NCI-H82 (cell line): Measurements from ENCODE around the gene UBFD1.
"Not testable (repeated sequence)": the region's sequence is repeated elsewhere in the genome, so short reads cannot be mapped to it uniquely, and the experiment has no call there.

ENCODE experiments used
- DNase-seq: peaks from one replicate; lab custom pipeline; 2025; lab: John Stamatoyannopoulos, UW

The UBFD1 gene

DNA sequence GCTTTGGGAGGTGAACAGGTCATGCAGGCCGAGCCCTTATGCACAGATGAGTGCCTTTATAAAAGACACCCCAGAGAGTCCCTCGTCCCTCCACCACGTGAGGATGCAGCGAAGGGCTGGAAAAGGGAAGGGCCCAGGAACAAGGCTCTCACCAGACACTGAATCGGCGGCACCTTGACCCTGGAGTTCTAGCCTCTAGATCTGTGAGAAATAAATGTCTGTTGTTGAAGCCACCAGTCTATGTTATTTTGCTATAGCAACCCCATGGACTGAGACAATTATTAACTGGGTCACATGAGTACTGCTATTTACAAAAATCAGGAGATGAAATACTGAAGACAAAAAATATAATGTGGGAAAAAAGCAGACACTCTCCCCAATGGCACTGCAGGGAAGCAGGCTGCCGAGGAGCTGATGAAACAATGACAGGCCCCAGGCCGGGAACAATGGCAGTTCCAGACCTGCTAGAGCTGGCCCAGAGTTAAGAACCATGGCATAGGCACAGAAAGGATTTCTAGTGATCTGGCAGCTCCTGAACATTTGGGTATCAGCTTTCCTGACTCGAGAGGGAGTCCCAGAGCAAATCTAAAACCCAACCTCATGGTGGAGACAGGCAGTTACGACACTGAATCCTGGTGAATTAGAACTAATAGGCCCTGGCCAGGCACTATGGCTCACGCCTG, 29.4 kb upstream of the UBFD1 start:
- DNase-seq: no peak

DNA sequence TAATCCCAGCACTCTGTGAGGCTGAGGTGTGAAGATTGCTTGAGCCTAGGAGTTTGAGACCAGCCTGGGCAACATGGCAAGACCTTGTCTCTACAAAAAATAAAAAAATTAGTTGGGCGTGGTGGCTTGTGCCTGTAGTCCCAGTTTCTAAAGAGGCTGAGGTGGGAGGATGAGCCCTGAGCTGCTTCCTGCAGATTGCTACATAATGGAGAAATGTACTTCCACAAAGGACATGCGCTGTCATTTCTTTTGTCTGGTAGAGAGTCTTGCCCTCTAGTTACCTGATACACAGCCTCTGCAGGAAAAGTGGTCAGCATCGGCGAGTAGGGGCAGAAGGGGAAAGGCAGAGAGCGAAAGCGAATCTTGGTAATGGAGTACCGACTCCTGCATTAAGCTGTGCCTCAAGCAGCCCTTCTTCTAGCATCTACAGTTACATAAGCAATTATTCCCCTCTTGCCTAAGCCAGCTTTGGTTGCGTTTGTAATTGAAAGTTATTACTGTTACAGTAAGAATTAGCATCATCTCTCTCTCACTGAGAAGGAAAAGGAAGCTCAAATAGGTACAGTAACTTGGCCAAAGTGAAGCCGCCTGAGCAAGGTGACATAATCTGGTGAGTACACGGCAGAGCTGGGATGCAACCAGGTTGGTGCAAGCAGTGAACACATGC, 28.8 kb upstream of the UBFD1 start:
- no peak for DNase-seq

DNA sequence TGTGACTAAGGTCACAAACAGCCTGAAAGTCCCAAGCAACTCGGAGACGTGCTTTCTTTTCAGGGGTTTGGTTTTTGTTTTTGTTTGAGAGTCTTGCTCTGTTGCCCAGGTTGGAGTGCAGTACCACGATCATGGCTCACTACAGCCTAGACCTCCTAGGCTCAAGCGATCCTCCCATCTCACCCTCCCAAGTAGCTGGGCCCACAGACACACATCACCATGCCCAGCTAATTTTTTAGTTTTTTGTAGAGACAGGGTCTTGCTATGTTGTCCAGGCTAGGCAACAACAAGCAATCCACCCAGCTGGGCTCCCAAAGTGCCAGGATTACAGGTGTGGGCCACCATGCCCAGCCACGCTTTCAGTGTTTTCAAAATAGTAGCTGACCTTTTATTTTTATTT, 27.5 kb upstream of the UBFD1 start:
- no peak for DNase-seq

- DNase-seq: no peak
Measured at GRCh38 chr16:23532448-23532847, 25.1 kb upstream of the UBFD1 start.

DNA sequence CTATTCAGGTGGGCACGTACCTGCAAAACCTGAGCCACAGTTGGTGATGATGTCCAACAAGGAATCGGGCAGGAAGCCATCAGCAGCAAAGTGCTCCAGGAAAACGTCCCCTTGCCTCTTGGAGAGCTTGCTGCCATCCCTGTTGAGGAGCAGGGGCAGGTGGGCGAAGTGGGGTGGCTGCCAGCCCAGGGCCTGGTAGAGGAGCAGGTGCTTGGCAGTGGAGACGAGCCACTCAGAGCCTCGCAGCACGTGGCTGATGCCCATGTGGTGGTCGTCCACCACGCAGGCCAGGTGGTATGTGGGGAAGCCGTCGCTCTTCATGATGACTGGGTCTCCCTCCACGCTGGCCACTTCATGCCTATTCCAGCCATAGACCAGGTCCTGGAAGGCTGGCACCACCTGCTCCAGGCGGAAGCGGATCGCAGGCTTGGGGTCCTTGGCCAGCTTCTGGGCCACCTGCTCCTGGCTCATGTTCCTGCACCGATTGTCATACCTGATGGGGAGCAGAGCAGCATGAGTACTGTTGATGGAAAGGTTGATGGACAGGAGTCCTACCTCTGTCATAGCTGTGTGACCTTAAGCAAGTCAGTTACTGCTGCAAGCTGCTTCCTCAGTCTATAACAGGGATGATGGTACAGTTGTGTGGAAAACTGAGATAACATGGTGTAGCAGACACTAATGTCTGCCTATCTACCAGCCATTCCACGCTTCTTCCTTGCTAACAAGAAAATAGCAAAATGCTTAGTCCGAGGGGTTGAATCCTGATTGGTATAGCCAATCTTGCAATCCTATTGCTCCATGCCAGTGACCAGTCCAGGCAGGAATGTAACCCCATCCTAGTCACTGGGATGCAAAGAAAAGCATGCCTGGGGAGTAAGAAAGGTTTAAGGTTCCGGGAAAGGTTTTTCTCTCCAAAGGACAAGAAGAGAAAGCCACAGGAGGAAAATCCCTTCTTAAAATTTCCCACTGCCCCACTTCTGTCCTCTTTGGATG, 22.4 kb upstream of the UBFD1 start:
- no peak for DNase-seq

GRCh38 chr16:23535901-23536300, 21.6 kb upstream of the UBFD1 start:
- no peak for DNase-seq

DNA sequence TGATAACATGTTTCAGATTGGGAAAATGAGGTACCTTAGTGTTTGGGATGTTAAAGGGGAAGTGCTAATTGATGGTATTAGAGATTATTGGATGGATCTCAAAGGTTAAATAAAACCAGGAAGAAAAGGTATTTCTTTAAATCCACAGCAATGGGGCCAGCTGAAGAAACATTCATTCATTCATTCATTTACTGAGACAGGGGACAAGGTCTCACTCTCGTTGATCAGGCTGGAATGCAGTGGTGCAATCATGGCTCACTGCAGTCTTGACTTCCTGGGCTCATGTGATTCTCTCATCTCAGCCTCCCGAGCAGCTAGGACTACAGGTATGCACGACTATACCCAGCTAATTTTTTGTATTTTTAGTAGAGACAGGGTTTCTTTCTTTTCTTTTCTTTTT, 20.1 kb upstream of the UBFD1 start:
- no peak for DNase-seq

- DNase-seq: no peak
Measured at GRCh38 chr16:23538919-23539278, 18.6 kb upstream of the UBFD1 start.

GRCh38 chr16:23539984-23540816, 17.3 kb upstream of the UBFD1 start:
- DNase-seq: no peak

GRCh38 chr16:23540817-23541178, 16.7 kb upstream of the UBFD1 start:
- not testable (repeated sequence) for DNase-seq

- no peak for DNase-seq
Measured at GRCh38 chr16:23544436-23544835, 13.1 kb upstream of the UBFD1 start.

DNA sequence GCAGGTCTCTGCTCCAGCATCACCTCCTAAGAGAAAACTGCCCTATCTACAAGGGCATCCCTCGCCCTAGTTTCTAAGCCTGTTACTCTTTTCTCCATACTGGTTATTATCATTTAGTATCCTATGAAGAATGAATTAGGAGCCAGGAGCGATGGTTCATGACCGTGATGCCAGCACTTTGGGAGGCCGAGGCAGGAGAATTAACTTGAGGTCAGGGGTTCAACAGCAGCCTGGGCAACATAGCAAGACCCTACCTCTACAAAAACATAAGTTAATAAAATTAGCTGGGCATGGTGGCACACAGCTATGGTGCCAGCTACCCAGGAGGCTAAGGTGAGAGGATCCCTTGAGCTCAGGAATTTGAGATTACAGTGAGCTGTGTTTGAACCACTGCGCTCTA, 7.6 kb upstream of the UBFD1 start:
- DNase-seq: no peak

GRCh38 chr16:23552161-23552560, 5.4 kb upstream of the UBFD1 start:
- no peak for DNase-seq

GRCh38 chr16:23554536-23554935, 3.0 kb upstream of the UBFD1 start:
- DNase-seq: no peak

- DNase-seq: peak; percentile 22
Measured at GRCh38 chr16:23557779-23558702, 514 bp downstream of the UBFD1 start.

- no peak for DNase-seq
Measured at GRCh38 chr16:23561586-23561985, 4.1 kb downstream of the UBFD1 start.

DNA sequence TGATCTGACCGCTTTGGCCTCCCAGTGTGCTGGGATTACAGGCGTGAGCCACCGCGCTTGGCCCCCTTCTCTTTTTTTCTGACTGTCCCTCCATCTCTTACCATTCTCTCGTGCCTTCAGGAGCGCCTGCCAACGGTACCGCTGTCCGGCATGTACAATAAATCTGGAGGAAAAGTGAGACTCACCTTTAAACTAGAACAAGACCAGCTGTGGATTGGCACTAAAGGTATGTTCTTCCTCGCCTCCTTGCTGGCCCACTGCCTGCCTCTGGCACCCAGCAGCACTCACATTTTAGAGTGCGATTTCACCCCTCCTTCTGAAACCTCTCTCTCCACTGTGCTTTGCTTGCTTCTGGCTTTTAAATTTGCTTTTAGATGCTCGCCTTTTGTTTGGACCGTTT, 5.0 kb downstream of the UBFD1 start:
- no peak for DNase-seq

DNA sequence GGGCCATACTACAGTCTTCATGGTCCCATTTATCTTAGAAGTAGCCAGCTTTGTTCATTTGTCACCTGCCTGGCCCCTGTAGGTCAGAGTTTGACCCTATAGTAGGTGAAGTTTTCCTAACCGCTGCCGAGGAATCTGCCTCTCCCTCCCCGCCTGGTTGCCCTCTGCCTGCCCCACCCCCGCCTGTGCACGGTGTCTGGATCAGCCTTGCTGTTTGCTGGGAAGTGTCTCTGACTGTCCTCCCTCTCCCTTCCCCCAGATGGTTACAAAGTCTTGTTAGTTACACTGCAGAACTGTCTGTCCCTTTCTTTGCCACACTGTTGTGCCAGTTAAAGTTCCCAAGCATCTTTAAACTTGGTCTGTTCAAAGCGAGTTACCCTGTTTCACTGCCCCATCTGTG, 5.7 kb downstream of the UBFD1 start:
- no peak for DNase-seq

DNA sequence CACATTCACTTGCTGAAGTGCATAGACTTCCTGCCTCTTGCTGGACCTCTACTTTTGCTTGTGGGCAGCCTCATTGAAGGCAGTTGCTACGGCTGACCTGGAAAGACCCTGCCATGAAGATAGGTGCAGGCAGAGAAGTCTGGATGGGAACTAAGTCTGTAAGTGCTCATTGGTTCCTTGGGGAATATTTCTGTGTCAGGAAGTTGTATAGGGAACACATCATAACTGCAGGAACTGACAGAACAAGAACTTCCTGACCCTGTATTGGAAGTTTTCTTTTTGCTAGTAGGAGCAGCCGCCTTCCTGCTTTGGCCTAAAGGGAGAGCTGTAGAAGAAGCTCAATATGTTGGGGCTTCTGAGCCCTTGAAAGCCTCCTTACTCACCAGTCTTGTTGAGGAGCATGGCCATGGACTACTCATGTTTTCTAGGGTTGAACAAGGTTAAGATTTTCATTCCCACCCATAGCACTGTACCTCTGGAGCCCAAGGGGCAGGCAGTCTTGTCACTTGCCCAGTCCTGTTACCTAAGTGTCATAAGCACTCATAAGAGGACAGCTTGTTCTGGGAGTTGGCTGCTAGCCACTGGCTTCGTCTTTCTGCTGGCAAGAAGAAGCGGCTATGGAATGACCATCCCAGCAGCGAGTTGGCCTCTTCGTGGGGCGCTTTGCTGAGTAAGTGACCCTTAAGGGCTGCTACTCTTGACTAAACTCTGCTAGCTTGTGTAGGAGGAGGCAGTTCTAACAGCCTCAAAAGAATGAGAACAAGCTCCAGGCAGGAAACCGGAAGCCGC, 7.2 kb downstream of the UBFD1 start:
- no peak for DNase-seq

GRCh38 chr16:23566724-23567123, 9.2 kb downstream of the UBFD1 start:
- DNase-seq: no peak
